ENCODE measurements around the gene RANBP3.

RANBP3 gene

GRCh38 chr19:5943623-5944022, 34.3 kb downstream of the RANBP3 start:
- no peak for DNase-seq

DNA sequence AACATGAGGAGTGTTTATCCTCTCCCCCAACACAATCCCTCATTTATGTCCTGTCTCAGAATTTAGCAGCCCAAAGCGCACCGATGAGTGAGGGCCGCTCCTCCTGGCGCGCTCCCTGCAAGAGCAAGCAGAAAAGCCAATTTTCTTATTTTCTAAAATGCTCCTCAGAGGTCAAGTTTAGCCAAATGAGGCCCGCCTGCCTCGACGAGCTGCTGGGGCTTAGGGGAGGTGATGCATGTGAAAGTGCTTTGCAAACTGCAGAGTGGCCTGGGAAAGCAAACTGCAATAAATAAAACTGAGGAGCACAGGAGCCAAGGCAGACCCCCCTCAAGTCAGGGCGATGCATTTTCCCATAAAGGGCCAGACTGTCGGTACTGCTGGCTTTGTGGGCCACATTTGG, 34.9 kb downstream of the RANBP3 start:
- no peak for DNase-seq

- no peak for DNase-seq
These were observed 36.3 kb downstream of the RANBP3 start for GRCh38 chr19:5941673-5942072.

GRCh38 chr19:5940260-5941208, 37.4 kb downstream of the RANBP3 start:
- no peak for DNase-seq

DNA sequence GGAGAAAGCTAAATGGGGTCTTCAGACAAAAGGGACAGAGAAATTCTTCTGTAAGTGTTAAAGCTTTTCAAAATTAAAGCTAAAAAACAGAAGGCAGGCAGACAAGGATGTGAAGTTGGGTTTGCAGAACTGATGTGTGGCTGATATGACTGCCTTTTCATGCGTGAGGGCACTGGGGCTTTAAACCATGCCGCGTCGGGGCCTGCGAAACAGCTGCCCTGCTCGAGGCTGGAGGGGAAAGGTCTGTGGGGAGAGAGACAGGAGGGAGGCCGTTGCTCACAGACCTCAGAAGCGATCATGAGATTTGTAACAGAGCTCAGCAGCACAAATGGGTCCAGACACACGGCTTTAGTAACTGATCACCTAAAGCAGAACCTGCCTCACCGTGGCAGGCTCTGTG, 40.4 kb downstream of the RANBP3 start:
- DNase-seq: no peak

DNA sequence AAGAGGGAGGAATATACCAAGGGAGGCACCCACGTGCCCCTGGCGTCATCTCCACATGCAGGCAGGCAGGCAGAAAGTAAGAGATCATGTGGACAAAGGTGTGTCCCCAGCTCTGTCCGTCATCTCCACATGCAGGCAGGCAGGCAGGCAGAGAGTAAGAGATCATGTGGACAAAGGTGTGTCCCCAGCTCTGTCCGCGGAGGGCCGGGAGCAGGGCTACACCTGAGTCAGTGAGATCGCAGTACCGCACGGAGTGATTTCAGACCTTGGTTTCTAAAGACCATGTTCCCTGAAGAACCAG, 41.7 kb downstream of the RANBP3 start:
- no peak for DNase-seq

GRCh38 chr19:5935473-5936291, 42.3 kb downstream of the RANBP3 start:
- no peak for DNase-seq

- no peak for DNase-seq
These were observed 43.0 kb downstream of the RANBP3 start for GRCh38 chr19:5934774-5935472.

GRCh38 chr19:5934069-5934401, 43.9 kb downstream of the RANBP3 start:
- DNase-seq: no peak

GRCh38 chr19:5933391-5934068, 44.4 kb downstream of the RANBP3 start:
- DNase-seq: no peak

- DNase-seq: no peak
These were observed 45.2 kb downstream of the RANBP3 start for GRCh38 chr19:5932609-5933262.

DNA sequence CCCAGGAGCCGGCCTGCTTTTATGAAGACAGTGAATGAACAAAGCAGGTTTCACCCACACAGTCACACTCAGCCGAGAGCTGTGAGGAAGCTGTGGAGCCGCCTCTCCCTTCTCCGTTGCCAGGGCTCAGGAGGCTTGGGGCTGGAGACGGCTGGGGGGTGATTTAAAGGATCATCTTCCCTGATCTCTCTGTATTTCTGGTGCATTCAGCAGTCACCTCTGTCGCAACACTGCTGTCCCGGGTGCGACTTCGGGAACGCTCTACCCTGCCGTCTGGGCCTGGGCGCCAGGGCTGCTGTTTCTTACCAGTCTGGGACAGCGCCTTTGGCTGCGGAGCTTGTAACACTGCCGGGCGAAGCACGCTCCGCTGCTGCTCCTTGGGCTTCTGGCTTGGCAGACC, 45.8 kb downstream of the RANBP3 start:
- DNase-seq: no peak

GRCh38 chr19:5931251-5931650, 46.7 kb downstream of the RANBP3 start:
- no peak for DNase-seq

- DNase-seq: no peak
These were observed 48.3 kb downstream of the RANBP3 start for GRCh38 chr19:5929625-5930024.

GRCh38 chr19:5929179-5929578, 48.8 kb downstream of the RANBP3 start:
- DNase-seq: no peak

DNA sequence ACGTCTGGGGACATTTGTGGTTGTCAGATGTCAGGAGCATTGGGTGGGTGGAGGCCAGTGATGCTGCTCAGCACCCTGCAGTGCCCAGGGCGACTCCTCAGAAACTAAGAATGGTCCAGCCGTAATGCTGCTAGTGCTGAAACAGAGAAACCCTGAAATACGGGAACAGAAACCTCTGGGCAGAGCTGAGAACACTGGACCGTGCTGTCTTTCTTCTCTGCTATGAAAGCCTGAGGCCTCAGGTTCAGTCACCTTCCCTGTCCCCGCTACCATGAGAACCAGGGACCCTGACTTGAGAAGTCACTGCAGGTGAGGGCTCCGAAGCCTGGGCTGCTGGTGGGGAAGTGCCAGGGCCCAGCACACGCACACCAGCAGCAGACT, 50.5 kb downstream of the RANBP3 start:
- no peak for DNase-seq

GRCh38 chr19:5926641-5927440, 51.1 kb downstream of the RANBP3 start:
- no peak for DNase-seq

DNA sequence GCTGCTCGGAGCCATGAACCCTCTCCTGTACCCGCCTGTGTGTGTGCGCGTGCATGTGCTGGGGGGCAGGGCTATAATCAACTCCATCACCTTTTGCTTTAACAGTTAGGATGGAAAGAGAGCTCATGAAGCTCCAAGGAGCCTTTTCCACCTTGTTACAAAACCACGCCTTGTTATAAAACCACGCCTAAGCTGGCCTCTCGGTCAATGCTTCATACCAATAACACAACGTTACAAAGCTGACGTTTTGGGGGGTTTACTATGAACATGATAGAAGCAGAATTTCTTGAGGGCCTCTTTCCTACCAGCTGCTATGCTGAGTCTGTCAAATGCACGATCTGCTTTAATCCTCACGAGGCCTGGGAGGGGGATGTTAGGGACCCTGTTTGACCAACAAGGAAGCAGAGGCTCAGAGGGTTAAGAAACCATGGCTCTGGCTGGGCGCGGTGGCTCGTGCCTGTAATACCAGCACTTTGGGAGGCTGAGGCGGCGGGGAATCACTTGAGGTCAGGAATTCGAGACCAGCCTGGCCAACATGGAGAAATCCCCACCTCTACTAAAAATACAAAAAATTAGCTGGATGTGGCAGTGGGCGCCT, 52.0 kb downstream of the RANBP3 start:
- DNase-seq: no peak

- no peak for DNase-seq
These were observed 54.6 kb downstream of the RANBP3 start for GRCh38 chr19:5923356-5923755.

- DNase-seq: no peak
These were observed 55.8 kb downstream of the RANBP3 start for GRCh38 chr19:5922161-5922545.

GRCh38 chr19:5921516-5922160, 56.3 kb downstream of the RANBP3 start:
- no peak for DNase-seq
